ENCODE results near the gene POLR3K. TPM values are rescaled to one million over a fixed set of nuclear protein-coding genes. Genes with fewer than 3 reads are reported as not detected.

POLR3K gene
- total RNA-seq, 1 experiment from 2014 or later, result 29.1 TPM

DNA sequence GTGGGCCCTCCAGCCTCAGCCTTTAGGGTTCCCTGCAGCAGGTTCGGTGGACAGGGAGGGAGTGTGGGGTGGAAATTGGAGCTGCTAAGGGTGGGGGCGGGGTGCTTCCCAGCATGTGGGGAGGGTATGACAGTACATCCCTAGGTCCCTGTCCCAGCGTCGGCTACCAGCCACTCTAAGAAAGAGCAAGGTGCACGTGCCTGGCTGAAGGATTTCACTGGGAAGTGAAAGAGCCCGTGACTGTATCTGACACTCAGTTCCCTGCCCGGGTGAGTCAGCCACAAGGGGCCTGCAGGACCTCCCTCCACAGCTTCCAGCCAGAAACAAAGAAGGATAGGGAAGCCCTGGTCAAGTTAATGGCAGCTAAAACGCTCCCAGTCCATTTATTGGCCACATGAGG, 4.3 kb upstream of the POLR3K start:
- no peaks in the 10 kb centered on the region for H3K9me3 Mint-ChIP-seq (ENCODE audit: low read depth, unreplicated experiment)
- no peak overlapping the region for H3K4me3 Mint-ChIP-seq (ENCODE audit: low read depth, unreplicated experiment)
- no peak for TF ChIP-seq CTCF (IDR thresholded peaks at IDR 0.05; ENCODE audit: unreplicated experiment)
- no peaks in the 10 kb centered on the region for H3K4me1 Mint-ChIP-seq (ENCODE audit: low read depth, unreplicated experiment)
- no peak overlapping the region for H3K27ac Mint-ChIP-seq (ENCODE audit: unreplicated experiment)
- BruUV-seq (replicated peaks), result no TSS peak
- DNase-seq, result no peak
- H3K36me3 Mint-ChIP-seq (ENCODE audit: insufficient read depth, unreplicated experiment), result peaks cover 52% of the 10 kb centered on the region
- no peaks in the 10 kb centered on the region for H3K27me3 Mint-ChIP-seq (ENCODE audit: unreplicated experiment)
- intact Hi-C loops (cut with micrococcal nuclease; ENCODE audit: unreplicated experiment), result no loop called here
- CTCF ChIA-PET, result interaction anchor here (0.6 kb wide), 1 partner anchor 12 kb away, joined by 3 read pairs; no protein-coding TSS in a partner anchor

GRCh38 chr16:56231-56927, 3.0 kb upstream of the POLR3K start:
- Mint-ChIP-seq H3K27ac (ENCODE audit: unreplicated experiment) (no peak overlapping the region), H3K9me3 (ENCODE audit: low read depth, unreplicated experiment) (no peaks in the 10 kb centered on the region), H3K4me3 (ENCODE audit: low read depth, unreplicated experiment) (no peak overlapping the region), H3K27me3 (ENCODE audit: unreplicated experiment) (no peaks in the 10 kb centered on the region), H3K36me3 (ENCODE audit: insufficient read depth, unreplicated experiment) (peaks cover 64% of the 10 kb centered on the region), H3K4me1 (ENCODE audit: low read depth, unreplicated experiment) (no peaks in the 10 kb centered on the region)
- BruUV-seq (replicated peaks), result no TSS peak
- TF ChIP-seq CTCF (IDR thresholded peaks at IDR 0.05; ENCODE audit: unreplicated experiment), result no peak
- intact Hi-C loops (cut with micrococcal nuclease; ENCODE audit: unreplicated experiment), result no loop called here
- CTCF ChIA-PET, result interaction anchor here (1.4 to 1.8 kb wide), 2 partner anchors 9 to 16 kb away, joined by 4 to 6 read pairs; partner anchors contain the start of gene RHBDF1
- no peak for DNase-seq

DNA sequence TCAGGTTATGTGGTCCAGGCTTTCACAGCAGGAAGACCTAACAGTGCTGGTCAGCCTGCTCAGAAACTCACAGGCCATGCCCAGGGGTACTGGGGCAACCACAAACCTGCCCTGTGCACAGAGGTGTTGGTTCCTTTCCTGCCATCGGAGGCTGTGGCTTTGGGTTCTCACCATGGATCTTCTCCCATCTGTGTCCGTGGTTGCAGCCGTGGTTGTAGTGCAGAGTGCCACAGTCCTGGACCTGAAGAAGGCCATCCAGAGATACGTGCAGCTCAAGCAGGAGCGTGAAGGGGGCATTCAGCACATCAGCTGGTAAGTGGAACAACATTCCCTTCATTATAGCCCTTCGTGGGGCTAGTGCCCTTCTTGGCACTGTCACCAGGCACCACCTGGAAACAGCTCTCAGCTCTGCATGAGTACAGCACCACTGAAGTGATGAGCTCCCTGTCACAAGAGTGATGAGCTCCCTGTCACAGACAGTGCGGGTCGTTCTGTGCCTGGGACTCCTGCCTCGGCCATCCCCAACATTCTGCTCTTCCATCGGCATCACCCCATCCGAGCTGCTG, 2.2 kb upstream of the POLR3K start:
- Mint-ChIP-seq H3K4me3 (ENCODE audit: low read depth, unreplicated experiment) (no peak overlapping the region), H3K36me3 (ENCODE audit: insufficient read depth, unreplicated experiment) (peaks cover 66% of the 10 kb centered on the region), H3K27ac (ENCODE audit: unreplicated experiment) (no peak overlapping the region), H3K27me3 (ENCODE audit: unreplicated experiment) (no peaks in the 10 kb centered on the region), H3K4me1 (ENCODE audit: low read depth, unreplicated experiment) (no peaks in the 10 kb centered on the region), H3K9me3 (ENCODE audit: low read depth, unreplicated experiment) (no peaks in the 10 kb centered on the region)
- no peak for DNase-seq
- BruUV-seq (replicated peaks), result no TSS peak
- no peak for TF ChIP-seq CTCF (IDR thresholded peaks at IDR 0.05; ENCODE audit: unreplicated experiment)
- intact Hi-C loops (cut with micrococcal nuclease; ENCODE audit: unreplicated experiment), result no loop called here
- CTCF ChIA-PET, result interaction anchor here (1.4 to 1.8 kb wide), 2 partner anchors 10 to 16 kb away, joined by 4 to 6 read pairs; partner anchors contain the start of gene RHBDF1

- TF ChIP-seq CTCF (IDR thresholded peaks at IDR 0.05; ENCODE audit: unreplicated experiment), result no peak
- Mint-ChIP-seq H3K27me3 (ENCODE audit: unreplicated experiment) (no peaks in the 10 kb centered on the region), H3K27ac (ENCODE audit: unreplicated experiment) (no peak overlapping the region), H3K36me3 (ENCODE audit: insufficient read depth, unreplicated experiment) (peaks cover 63% of the 10 kb centered on the region), H3K4me3 (ENCODE audit: low read depth, unreplicated experiment) (peak overlapping the region; percentile 100), H3K9me3 (ENCODE audit: low read depth, unreplicated experiment) (no peaks in the 10 kb centered on the region), H3K4me1 (ENCODE audit: low read depth, unreplicated experiment) (no peaks in the 10 kb centered on the region)
- intact Hi-C loops (cut with micrococcal nuclease; ENCODE audit: unreplicated experiment), result no loop called here
- CTCF ChIA-PET, result interaction anchor here (1.2 to 2.6 kb wide), 2 partner anchors 16 to 299 kb away, joined by 3 to 12 read pairs; no protein-coding TSS in a partner anchor
- DNase-seq, result no peak
- BruUV-seq (replicated peaks), result no TSS peak
Measured at GRCh38 chr16:54237-54581, 801 bp upstream of the POLR3K start.
